ENCODE measurements around the gene CAMK4. TPM values are rescaled to one million over a fixed set of nuclear protein-coding genes. Genes with fewer than 3 reads are reported as not detected.

CAMK4 gene
- total and polyA plus RNA-seq, 2 experiments from 2014 or later: 4.2 to 7.3 TPM

DNA sequence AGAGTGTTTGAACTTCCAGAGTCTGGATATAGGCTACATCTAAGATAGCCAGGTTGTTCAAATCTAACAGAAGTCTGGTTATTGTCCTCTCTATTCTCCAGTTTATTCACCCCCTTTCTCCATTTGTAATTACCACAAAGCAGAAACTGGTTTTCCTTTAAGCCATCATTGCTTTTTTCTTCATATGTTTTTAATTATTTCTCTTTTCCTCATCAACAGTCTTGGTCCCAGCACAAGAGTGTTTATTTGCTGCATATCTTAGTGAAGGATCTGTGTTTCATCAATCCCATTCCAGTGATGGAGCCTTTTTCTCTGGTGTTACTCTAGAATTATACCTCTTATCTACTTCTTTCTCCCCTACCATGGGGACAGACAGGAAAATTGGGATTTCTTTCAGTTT is 142.2 kb downstream of the CAMK4 start (continued):
- TF ChIP-seq, protein P1, sequence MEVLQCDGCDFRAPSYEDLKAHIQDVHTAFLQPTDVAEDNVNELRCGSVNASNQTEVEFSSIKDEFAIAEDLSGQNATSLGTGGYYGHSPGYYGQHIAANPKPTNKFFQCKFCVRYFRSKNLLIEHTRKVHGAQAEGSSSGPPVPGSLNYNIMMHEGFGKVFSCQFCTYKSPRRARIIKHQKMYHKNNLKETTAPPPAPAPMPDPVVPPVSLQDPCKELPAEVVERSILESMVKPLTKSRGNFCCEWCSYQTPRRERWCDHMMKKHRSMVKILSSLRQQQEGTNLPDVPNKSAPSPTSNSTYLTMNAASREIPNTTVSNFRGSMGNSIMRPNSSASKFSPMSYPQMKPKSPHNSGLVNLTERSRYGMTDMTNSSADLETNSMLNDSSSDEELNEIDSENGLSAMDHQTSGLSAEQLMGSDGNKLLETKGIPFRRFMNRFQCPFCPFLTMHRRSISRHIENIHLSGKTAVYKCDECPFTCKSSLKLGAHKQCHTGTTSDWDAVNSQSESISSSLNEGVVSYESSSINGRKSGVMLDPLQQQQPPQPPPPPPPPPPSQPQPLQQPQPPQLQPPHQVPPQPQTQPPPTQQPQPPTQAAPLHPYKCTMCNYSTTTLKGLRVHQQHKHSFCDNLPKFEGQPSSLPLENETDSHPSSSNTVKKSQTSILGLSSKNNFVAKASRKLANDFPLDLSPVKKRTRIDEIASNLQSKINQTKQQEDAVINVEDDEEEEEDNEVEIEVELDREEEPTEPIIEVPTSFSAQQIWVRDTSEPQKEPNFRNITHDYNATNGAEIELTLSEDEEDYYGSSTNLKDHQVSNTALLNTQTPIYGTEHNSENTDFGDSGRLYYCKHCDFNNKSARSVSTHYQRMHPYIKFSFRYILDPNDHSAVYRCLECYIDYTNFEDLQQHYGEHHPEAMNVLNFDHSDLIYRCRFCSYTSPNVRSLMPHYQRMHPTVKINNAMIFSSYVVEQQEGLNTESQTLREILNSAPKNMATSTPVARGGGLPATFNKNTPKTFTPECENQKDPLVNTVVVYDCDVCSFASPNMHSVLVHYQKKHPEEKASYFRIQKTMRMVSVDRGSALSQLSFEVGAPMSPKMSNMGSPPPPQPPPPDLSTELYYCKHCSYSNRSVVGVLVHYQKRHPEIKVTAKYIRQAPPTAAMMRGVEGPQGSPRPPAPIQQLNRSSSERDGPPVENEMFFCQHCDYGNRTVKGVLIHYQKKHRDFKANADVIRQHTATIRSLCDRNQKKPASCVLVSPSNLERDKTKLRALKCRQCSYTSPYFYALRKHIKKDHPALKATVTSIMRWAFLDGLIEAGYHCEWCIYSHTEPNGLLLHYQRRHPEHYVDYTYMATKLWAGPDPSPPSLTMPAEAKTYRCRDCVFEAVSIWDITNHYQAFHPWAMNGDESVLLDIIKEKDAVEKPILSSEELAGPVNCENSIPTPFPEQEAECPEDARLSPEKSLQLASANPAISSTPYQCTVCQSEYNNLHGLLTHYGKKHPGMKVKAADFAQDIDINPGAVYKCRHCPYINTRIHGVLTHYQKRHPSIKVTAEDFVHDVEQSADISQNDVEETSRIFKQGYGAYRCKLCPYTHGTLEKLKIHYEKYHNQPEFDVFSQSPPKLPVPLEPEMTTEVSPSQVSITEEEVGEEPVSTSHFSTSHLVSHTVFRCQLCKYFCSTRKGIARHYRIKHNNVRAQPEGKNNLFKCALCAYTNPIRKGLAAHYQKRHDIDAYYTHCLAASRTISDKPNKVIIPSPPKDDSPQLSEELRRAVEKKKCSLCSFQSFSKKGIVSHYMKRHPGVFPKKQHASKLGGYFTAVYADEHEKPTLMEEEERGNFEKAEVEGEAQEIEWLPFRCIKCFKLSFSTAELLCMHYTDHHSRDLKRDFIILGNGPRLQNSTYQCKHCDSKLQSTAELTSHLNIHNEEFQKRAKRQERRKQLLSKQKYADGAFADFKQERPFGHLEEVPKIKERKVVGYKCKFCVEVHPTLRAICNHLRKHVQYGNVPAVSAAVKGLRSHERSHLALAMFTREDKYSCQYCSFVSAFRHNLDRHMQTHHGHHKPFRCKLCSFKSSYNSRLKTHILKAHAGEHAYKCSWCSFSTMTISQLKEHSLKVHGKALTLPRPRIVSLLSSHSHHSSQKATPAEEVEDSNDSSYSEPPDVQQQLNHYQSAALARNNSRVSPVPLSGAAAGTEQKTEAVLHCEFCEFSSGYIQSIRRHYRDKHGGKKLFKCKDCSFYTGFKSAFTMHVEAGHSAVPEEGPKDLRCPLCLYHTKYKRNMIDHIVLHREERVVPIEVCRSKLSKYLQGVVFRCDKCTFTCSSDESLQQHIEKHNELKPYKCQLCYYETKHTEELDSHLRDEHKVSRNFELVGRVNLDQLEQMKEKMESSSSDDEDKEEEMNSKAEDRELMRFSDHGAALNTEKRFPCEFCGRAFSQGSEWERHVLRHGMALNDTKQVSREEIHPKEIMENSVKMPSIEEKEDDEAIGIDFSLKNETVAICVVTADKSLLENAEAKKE (CRISPR knock-in tag; IDR thresholded peaks at IDR 0.05): no peak
- TF ChIP-seq NANOG (IDR thresholded peaks at IDR 0.05; ENCODE audit: borderline replicate concordance): no peak

- Histone ChIP-seq H3K4me2 (no peak overlapping the region), H3K36me3 (ENCODE audit: insufficient read depth) (no peaks in the 10 kb centered on the region), H3K9me2 (ENCODE audit: insufficient read depth) (peaks cover 9% of the 10 kb centered on the region; the same call in 1 of the 2 replicates), H3K4me1 (ENCODE audit: insufficient read depth) (no peaks in the 10 kb centered on the region), H3F3A (replicated peaks; ENCODE audit: low read depth) (no peaks in the 10 kb centered on the region), H3K79me2 (replicated peaks; ENCODE audit: insufficient read depth) (no peaks in the 10 kb centered on the region), H3K27ac (ENCODE audit: low read depth) (no peak overlapping the region), H3K4me3 (no peak overlapping the region), H2AFZ (no peak overlapping the region), H3K27me3 (ENCODE audit: insufficient read depth) (no peaks in the 10 kb centered on the region), H4K20me1 (replicated peaks; ENCODE audit: insufficient read depth) (no peaks in the 10 kb centered on the region)
- Mint-ChIP-seq H3K36me3 (ENCODE audit: low read depth) (no peaks in the 10 kb centered on the region), H3K27me3 (ENCODE audit: insufficient read depth, low read depth, poor library complexity) (no peaks in the 10 kb centered on the region), H3K4me1 (no peaks in the 10 kb centered on the region), H3K9me3 (no peaks in the 10 kb centered on the region), H3K27ac (no peak overlapping the region), H3K4me3 (no peak overlapping the region)
- ATAC-seq: no peak
- no peak for DNase-seq (ENCODE audit: low spot score)
- TF ChIP-seq NANOG (IDR thresholded peaks at IDR 0.05; ENCODE audit: borderline replicate concordance): no peak
- no peak for TF ChIP-seq EZH2phosphoT487 (IDR thresholded peaks at IDR 0.05; ENCODE audit: unreplicated experiment)
- TF ChIP-seq, protein P1 (CRISPR knock-in tag; IDR thresholded peaks at IDR 0.05): no peak
- TF ChIP-seq CREB1 (CRISPR knock-in tag; IDR thresholded peaks at IDR 0.05; ENCODE audit: low read depth): no peak
- TF ChIP-seq REST (IDR thresholded peaks at IDR 0.05; ENCODE audit: unreplicated experiment): no peak
These were observed 142.9 kb downstream of the CAMK4 start for GRCh38 chr5:111367115-111367514.
